IPS-11a (cell line): Measurements from ENCODE around the gene FNDC5.

Experiments
- H3K4me3 ChIP-seq: one replicate; pipeline ENCODE4 v1.5.1; 2013; ENCODE audit warnings: low read depth, low read length, control low read depth

FNDC5 gene

GRCh38 chr1:32817159-32817814 lies 53.4 kb downstream of the FNDC5 start, which contains the start of the genes S100PBP and YARS1:
Gene S100PBP, plus strand, starts transcription at chr1:32817653. Its CDS starts 8,447 bp downstream, at chr1:32826100.
Gene YARS1, minus strand, starts transcription at chr1:32817358. Its CDS starts 114 bp downstream, at chr1:32817244.
- peak within 1 kb of the TSS; percentile 99 for H3K4me3 ChIP-seq

DNA sequence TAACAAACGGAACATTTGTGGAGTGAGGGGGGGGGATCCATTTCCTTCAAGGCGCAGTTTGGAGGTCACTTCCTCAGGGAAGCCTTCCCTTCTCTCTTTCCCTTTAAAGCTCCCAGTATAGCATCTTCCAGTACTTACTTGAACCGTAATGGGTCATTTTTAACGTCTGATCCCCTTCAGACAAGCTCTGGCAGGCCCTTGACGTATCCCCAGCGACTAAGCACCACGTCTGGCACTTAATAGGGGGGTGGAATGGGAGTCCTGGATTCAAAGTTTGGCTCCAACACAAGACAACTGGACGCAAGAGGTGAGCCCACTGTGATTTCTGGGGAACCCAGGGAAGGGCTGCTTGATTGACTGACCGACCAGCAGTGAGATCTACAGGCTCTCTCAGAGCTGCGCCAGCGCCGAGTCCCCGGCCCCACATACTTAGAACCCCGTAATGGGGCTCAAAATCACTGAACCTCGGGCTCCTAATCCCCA lies 54.0 kb downstream of the FNDC5 start:
- H3K4me3 ChIP-seq, result peak overlapping the region; percentile 99

GRCh38 chr1:32813941-32814739 lies 56.6 kb downstream of the FNDC5 start:
- no peak overlapping the region for H3K4me3 ChIP-seq
